Activated CD4-positive, alpha-beta T cell treated with anti-CD3 and anti-CD28 coated beads for 48 hours (primary cell): Measurements from ENCODE around the gene TRPM1.
"Not testable (repeated sequence)": the region's sequence is repeated elsewhere in the genome, so short reads cannot be mapped to it uniquely, and the experiment has no call there.

Experiments used
- DNase-seq: peaks from one replicate; pipeline ENCODE4 v3.0.0-alpha.2; 2020

The TRPM1 gene

GRCh38 chr15:31116423-31117030 is 15.0 kb upstream of the TRPM1 start:
- DNase-seq = no peak

GRCh38 chr15:31111091-31111647 is 9.6 kb upstream of the TRPM1 start:
- DNase-seq = no peak

GRCh38 chr15:31108836-31109235 is 7.3 kb upstream of the TRPM1 start:
- DNase-seq = no peak

GRCh38 chr15:31106495-31107300 is 5.2 kb upstream of the TRPM1 start:
- DNase-seq = no peak

- no peak for DNase-seq
Observed at GRCh38 chr15:31104003-31104402, 2.5 kb upstream of the TRPM1 start.

GRCh38 chr15:31102374-31103342 is 1.1 kb upstream of the TRPM1 start:
- no peak for DNase-seq

- no peak for DNase-seq
Observed at GRCh38 chr15:31102039-31102321, 455 bp upstream of the TRPM1 start.

GRCh38 chr15:31100738-31101137 is 787 bp downstream of the TRPM1 start:
- DNase-seq = no peak

- DNase-seq = no peak
Observed at GRCh38 chr15:31098953-31099740, 2.4 kb downstream of the TRPM1 start.

- no peak for DNase-seq
Observed at GRCh38 chr15:31098491-31098917, 3.0 kb downstream of the TRPM1 start.

- DNase-seq = no peak
Observed at GRCh38 chr15:31096563-31096962, 5.0 kb downstream of the TRPM1 start.

- DNase-seq = no peak
Observed at GRCh38 chr15:31091481-31091880, 10.0 kb downstream of the TRPM1 start.

GRCh38 chr15:31090766-31091165 is 10.8 kb downstream of the TRPM1 start:
- DNase-seq = no peak

- DNase-seq = no peak
Observed at GRCh38 chr15:31089368-31090047, 12.0 kb downstream of the TRPM1 start.

- DNase-seq = no peak
Observed at GRCh38 chr15:31088672-31089367, 12.7 kb downstream of the TRPM1 start.

GRCh38 chr15:31088041-31088440 is 13.5 kb downstream of the TRPM1 start:
- not testable (repeated sequence) for DNase-seq

GRCh38 chr15:31086344-31086743 is 15.2 kb downstream of the TRPM1 start:
- no peak for DNase-seq

- no peak for DNase-seq
Observed at GRCh38 chr15:31085359-31085758, 16.2 kb downstream of the TRPM1 start.

- no peak for DNase-seq
Observed at GRCh38 chr15:31084176-31084575, 17.3 kb downstream of the TRPM1 start.

- no peak for DNase-seq
Observed at GRCh38 chr15:31083370-31083780, 18.1 kb downstream of the TRPM1 start.

GRCh38 chr15:31082771-31083369 is 18.7 kb downstream of the TRPM1 start:
- no peak for DNase-seq
